Esophagus mucosa (tissue), 1 donor: ENCODE results near the gene EXT2. TPM values are rescaled to one million over a fixed set of nuclear protein-coding genes. Genes with fewer than 3 reads are reported as not detected.

Experiments used
- total RNA-seq: library from RNA; stranded (reverse); gene quantifications from one replicate; pipeline ENCODE4 v1.2.4, GENCODE V29; 2023
- donor health status: DM: yes; HTN: yes; CAD: no.

The EXT2 gene
- total RNA-seq, 1 donor from 2014 or later, result 28.8 TPM

Other genes starting within 250 kb of the EXT2 start
- 31.9 TPM for gene ALKBH3, start 214.8 kb upstream of the EXT2 start, total RNA-seq
- 2.7 TPM for gene C11orf96, start 153.0 kb upstream of the EXT2 start, total RNA-seq
- gene ACCSL, start 47.7 kb upstream of the EXT2 start, total RNA-seq, result not detected
- 5.9 TPM for gene ACCS, start 29.4 kb upstream of the EXT2 start, total RNA-seq
- not detected for gene ALX4, start 214.5 kb downstream of the EXT2 start, total RNA-seq